Left cardiac atrium (tissue), 4 donors: Measurements from ENCODE around the gene LYPD1. TPM values are rescaled to one million over a fixed set of nuclear protein-coding genes. Genes with fewer than 3 reads are reported as not detected.

ENCODE experiments used
- ATAC-seq, 2 donors: fragments of 200-7000 bp; cut with Tn5 transposase; one replicate each; pipeline ENCODE4 v1.9.1; 2020; ENCODE audit warnings: mild to moderate bottlenecking in 2 of 2, moderate library complexity in 2 of 2
- DNase-seq: peaks from one replicate; pipeline ENCODE4 v3.0.0-alpha.2; 2020
- intact Hi-C, 2 donors: fragments of 100-400 bp; cut with DNase I; formaldehyde crosslinking; loops; one replicate each; pipeline versions ENCODE4 v1.14.1 to v1.15.1; 2022 to 2023
- total RNA-seq, 2 donors: library from RNA; stranded (reverse); fragmentation: NEBNext Ultra II Directional; extraction: Animal tissue kit (Norgen Biotek cat#: 25700); gene quantifications; one replicate each; pipeline ENCODE4 v1.2.1, GENCODE V29; 2021
- donor health status: DM: no; HTN: yes; CAD: no.
- donor health status: DM: no; HTN: yes; CAD: no; lungs with severe emphysema.
- donor health status: DM: yes; HTN: yes; CAD: no.
- donor health status: Dilated cardiomyopathy.

Gene LYPD1
- total RNA-seq, 2 donors from 2014 or later: 0.34 to 0.35 TPM

- intact Hi-C loops: no loop called here
- DNase-seq (no peak), ATAC-seq (no peak)
Observed at GRCh38 chr2:132606649-132607048, 63.4 kb downstream of the LYPD1 start.

DNA sequence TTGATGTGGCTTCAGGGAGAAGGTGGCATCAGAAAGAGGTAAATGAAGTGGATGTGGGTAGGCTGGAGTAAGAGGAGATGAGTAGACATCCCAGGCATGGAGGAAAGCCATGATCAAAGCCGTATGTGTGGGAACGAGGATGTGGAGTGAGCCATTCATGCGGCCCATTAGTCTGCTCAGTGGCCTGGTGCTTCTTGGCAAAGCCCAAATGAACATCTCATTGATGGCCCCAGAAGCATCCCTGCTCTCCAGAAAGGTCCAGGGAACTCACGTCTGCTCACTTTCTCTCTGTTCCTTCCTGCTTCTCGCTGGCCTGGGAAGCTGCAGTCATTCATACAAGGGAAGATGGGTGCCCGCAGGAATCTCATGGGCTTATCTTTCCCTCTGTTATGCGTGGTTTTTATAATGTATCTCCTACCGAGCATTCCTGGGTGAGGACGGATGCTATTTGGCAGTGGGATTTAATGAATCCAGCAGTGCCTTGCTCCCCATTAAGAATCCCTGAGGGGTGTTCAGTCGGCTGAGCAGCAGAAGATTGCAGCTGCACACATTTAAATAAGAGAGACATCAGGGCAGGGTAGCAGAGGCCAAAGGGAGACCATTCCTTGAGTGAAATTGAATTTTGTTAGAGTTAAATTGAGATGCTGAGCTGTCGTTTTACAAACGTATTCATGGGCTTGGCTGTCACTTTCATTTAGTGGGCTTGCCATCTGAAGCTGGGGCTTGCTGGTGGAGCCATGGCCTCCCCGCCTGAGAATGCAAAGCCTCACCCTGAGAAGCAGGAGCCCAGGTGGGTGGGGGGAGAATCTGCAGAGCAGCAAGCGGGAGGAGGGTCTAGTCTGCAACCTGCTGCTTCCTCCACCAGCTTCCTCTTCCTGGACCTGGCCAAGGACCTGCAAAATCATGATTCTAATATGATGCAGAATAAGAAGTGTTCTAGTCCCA, 64.5 kb downstream of the LYPD1 start:
- intact Hi-C loops: no loop called here
- ATAC-seq (no peak), DNase-seq (no peak)

- intact Hi-C loops: no loop called here
- ATAC-seq (no peak), DNase-seq (no peak)
Observed at GRCh38 chr2:132604561-132604960, 65.4 kb downstream of the LYPD1 start.

DNA sequence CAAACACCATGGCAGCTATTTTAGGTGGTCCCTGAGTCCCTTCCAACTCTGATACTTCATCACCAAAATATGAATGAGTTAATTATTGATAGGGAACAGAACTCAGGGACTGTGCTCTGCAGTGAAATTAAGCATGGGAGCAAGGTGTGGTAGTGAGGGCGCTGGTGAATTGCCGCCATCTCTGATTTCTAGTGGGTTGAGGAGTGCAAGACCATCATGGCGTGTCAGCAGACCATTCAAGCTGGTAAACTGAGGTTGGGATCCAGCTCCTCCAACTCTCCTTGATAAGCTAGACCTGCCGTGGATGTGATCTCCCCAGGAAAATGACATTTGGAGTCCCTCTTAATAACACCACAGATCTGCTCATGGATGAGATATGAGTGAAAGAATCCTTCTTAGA, 70.4 kb downstream of the LYPD1 start:
- ATAC-seq (no peak), DNase-seq (no peak)
- intact Hi-C loops: no loop called here

GRCh38 chr2:132598536-132598935, 71.5 kb downstream of the LYPD1 start:
- intact Hi-C loops: no loop called here
- DNase-seq: no peak
- no peak for ATAC-seq

- ATAC-seq (no peak), DNase-seq (no peak)
- intact Hi-C loops: no loop called here
Observed at GRCh38 chr2:132597831-132598230, 72.2 kb downstream of the LYPD1 start.

DNA sequence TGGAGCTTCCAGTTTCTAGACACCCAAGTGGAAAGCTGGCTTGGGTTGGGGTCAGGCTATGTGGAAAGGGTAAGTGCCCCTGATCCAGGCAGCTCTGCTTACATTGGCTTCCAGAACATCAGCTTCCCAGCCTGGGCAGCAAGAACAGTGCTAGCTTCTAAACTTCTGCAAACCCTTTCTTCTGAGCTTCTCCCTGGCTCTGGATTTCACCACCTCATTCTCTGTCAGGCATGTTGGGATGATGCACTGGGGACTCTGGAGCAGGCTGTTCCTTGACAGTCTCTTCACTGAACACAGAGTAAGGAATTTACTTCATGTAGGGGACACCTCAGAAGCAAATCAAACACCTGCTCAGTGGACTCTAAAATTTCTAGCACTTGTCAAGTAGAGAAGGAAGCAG, 72.8 kb downstream of the LYPD1 start:
- ATAC-seq (no peak), DNase-seq (no peak)
- intact Hi-C loops: no loop called here

GRCh38 chr2:132595693-132596092, 74.3 kb downstream of the LYPD1 start:
- intact Hi-C loops: no loop called here
- no peak for ATAC-seq
- DNase-seq: no peak

- DNase-seq (no peak), ATAC-seq (no peak)
- intact Hi-C loops: no loop called here
Observed at GRCh38 chr2:132595186-132595585, 74.8 kb downstream of the LYPD1 start.
